MM.1S (cell line): Measurements from ENCODE around the gene NPNT.

ENCODE experiments used
- EZH2 ChIP-seq: fragments of 300-600 bp; sonication (generic); optimal IDR thresholded peaks from 2 replicates; pipeline ENCODE3; 2017; ENCODE audit warnings: low read depth, mild to moderate bottlenecking, antibody characterized with exemption, low read length, mixed read lengths
- EZH2phosphoT487 ChIP-seq: fragments of 300-600 bp; sonication (generic); IDR thresholded peaks from 2 replicates; pipeline ENCODE4 v1.6.1; 2018; ENCODE audit warnings: antibody characterized with exemption, low read length
- TF ChIP-seq, protein P1 (sequence below): fragments of 300-600 bp; sonication (generic); IDR thresholded peaks from 2 replicates; pipeline ENCODE4 v1.5.1; 2016; ENCODE audit warnings: antibody characterized with exemption, low read length, mixed read lengths

- TF ChIP-seq, protein P1, sequence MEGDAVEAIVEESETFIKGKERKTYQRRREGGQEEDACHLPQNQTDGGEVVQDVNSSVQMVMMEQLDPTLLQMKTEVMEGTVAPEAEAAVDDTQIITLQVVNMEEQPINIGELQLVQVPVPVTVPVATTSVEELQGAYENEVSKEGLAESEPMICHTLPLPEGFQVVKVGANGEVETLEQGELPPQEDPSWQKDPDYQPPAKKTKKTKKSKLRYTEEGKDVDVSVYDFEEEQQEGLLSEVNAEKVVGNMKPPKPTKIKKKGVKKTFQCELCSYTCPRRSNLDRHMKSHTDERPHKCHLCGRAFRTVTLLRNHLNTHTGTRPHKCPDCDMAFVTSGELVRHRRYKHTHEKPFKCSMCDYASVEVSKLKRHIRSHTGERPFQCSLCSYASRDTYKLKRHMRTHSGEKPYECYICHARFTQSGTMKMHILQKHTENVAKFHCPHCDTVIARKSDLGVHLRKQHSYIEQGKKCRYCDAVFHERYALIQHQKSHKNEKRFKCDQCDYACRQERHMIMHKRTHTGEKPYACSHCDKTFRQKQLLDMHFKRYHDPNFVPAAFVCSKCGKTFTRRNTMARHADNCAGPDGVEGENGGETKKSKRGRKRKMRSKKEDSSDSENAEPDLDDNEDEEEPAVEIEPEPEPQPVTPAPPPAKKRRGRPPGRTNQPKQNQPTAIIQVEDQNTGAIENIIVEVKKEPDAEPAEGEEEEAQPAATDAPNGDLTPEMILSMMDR: no peak
- no peak for TF ChIP-seq EZH2
- TF ChIP-seq EZH2phosphoT487: no peak
Measured at GRCh38 chr4:105971036-105971435, 75.8 kb downstream of the NPNT start.
